Adrenal gland (tissue), 12 donors: ENCODE results near the gene HHATL. TPM values are rescaled to one million over a fixed set of nuclear protein-coding genes. Genes with fewer than 3 reads are reported as not detected.

Experiments used
- DNase-seq, 7 donors: peaks; one replicate each; pipeline ENCODE4 v3.0.0-alpha.2; 2019 to 2020
- H3K27ac ChIP-seq, 5 donors: fragments of 200-600 bp; sonication (generic) in 4 of 5; 1 replicate in 3 of 5; 2 replicates in 2 of 5; pipeline versions ENCODE4 v1.5.1 to v1.8.0; 2016 to 2020; ENCODE audit warnings: mild to moderate bottlenecking in 1 of 5
- H3K27me3 ChIP-seq: fragments of 200-600 bp; 2 replicates; pipeline ENCODE4 v1.8.0; 2021
- H3K36me3 ChIP-seq, 2 donors: fragments of 200-600 bp; replicated peaks in 1 of 2; 1 replicate in 1 of 2; 2 replicates in 1 of 2; pipeline versions ENCODE4 v1.5.1 to v1.8.0; 2018 to 2022
- H3K4me1 ChIP-seq, 2 donors: fragments of 200-600 bp; replicated peaks in 1 of 2; 1 replicate in 1 of 2; 2 replicates in 1 of 2; pipeline versions ENCODE4 v1.5.1 to v1.8.0; 2018 to 2021
- H3K4me3 ChIP-seq, 4 donors: fragments of 200-600 bp; sonication (generic) in 3 of 4; one replicate each; pipeline ENCODE4 v1.5.1; 2016 to 2018
- H3K9me3 ChIP-seq, 3 donors: fragments of 200-600 bp; sonication (generic) in 1 of 3; replicated peaks in 1 of 3; 1 replicate in 2 of 3; 2 replicates in 1 of 3; pipeline versions ENCODE4 v1.5.1 to v1.8.0; 2016 to 2021
- CTCF ChIP-seq, 6 experiments: fragments of 450-650 bp in 4 of 6; fragments of 200-600 bp in 2 of 6; sonication (generic) in 1 of 6; IDR thresholded peaks; 1 replicate in 5 of 6; 2 replicates in 1 of 6; pipeline versions ENCODE4 v1.5.1 to v1.8.0; 2016 to 2021; ENCODE audit warnings: antibody characterized with exemption in 6 of 6, mild to moderate bottlenecking in 2 of 6, moderate library complexity in 1 of 6
- POLR2A ChIP-seq, 2 donors: fragments of 450-650 bp; IDR thresholded peaks; one replicate each; pipeline ENCODE4 v1.6.1; 2017; ENCODE audit warnings: antibody characterized with exemption in 2 of 2, mild to moderate bottlenecking in 2 of 2, moderate library complexity in 1 of 2
- WGBS, 4 donors: extraction: QIAGEN DNeasy Blood & Tissue Kit in 2 of 4; methylation state at CpG; one replicate each; pipeline versions ENCODE4 v1.1.5 to v1.1.7; 2013 to 2017; 5-methylcytosine and 5-hydroxymethylcytosine counted together
- intact Hi-C, 2 donors: fragments of 100-400 bp; cut with DNase I; formaldehyde crosslinking; loops; one replicate each; pipeline versions ENCODE4 v1.14.1 to v1.15.0; 2022 to 2023
- polyA plus RNA-seq, 3 donors: library from polyadenylated mRNA; stranded (reverse); fragments of 200-250 nt in 2 of 3; fragments of 350-450 nt in 1 of 3; fragmentation: Illumina TruSeq in 1 of 3; extraction: RNeasy Lipid Tissue Mini Kit (QIAGEN cat#74804) in 1 of 3; gene quantifications; one replicate each; pipeline ENCODE4 v1.2.3, GENCODE V29; 2013 to 2014
- total RNA-seq, 9 donors: library from RNA; depleted of rRNA in 4 of 9; stranded (reverse); fragments of >200 nt in 4 of 9; fragments of 120-200 nt in 1 of 9; fragmentation: NEBNext Ultra II Directional in 1 of 9; extraction: Animal tissue kit (Norgen Biotek cat#: 25700) in 1 of 9; gene quantifications; one replicate each; pipeline versions ENCODE4 v1.1.0 to v1.2.4, GENCODE V29; 2013 to 2023
- donor health status: healthy with polysubstance abuse.
- donor health status: Bipolar disorder and iron deficiency.
- donor health status: DM: yes; HTN: yes; CAD: no.
- donor health status: DM: no; HTN: no; CAD: no.
- donor health status: DM: no; HTN: no; CAD: no.
- donor health status: DM: yes; HTN: yes; CAD: no.

The HHATL gene
- total and polyA plus RNA-seq, 12 donors: 0.18 to 4.5 (median 0.73) TPM; not detected in 2

GRCh38 chr3:42719002-42719401 is 16.4 kb upstream of the HHATL start:
- intact Hi-C loops: no loop called here

GRCh38 chr3:42718338-42718737 is 15.7 kb upstream of the HHATL start:
- Histone ChIP-seq H3K4me3 (no peak overlapping the region), H3K36me3 (no peaks in the 10 kb centered on the region), H3K9me3 (no peaks in the 10 kb centered on the region), H3K27me3 (no peaks in the 10 kb centered on the region), H3K27ac (no peak overlapping the region), H3K4me1 (no peaks in the 10 kb centered on the region)
- 78 to 81% (median 80%) methylated on average over 5 of the region's 5 CpGs for WGBS, 4 donors
- intact Hi-C loops: no loop called here
- DNase-seq: no peak
- no peak for TF ChIP-seq POLR2A (IDR thresholded peaks at IDR 0.05)
- no peak for TF ChIP-seq CTCF (IDR thresholded peaks at IDR 0.05)

More at GRCh38 chr3:42719002-42719401, 16.4 kb upstream of the HHATL start:
- Histone ChIP-seq H3K4me1 (no peaks in the 10 kb centered on the region), H3K9me3 (no peaks in the 10 kb centered on the region), H3K4me3 (no peak overlapping the region), H3K36me3 (no peaks in the 10 kb centered on the region), H3K27me3 (no peaks in the 10 kb centered on the region), H3K27ac (no peak overlapping the region)
- WGBS, 4 donors: 83 to 89% (median 85%) methylated on average over 6 of the region's 6 CpGs
- DNase-seq: peak in 1 of 7 donors; percentile 14
- TF ChIP-seq CTCF (IDR thresholded peaks at IDR 0.05) (no peak), POLR2A (IDR thresholded peaks at IDR 0.05) (no peak)

GRCh38 chr3:42717306-42717705 is 14.7 kb upstream of the HHATL start:
- DNase-seq: no peak
- Histone ChIP-seq H3K27me3 (no peaks in the 10 kb centered on the region), H3K4me1 (no peaks in the 10 kb centered on the region), H3K36me3 (no peaks in the 10 kb centered on the region), H3K27ac (no peak overlapping the region), H3K4me3 (no peak overlapping the region), H3K9me3 (no peaks in the 10 kb centered on the region)
- intact Hi-C loops: no loop called here
- WGBS, 4 donors: 75 to 94% (median 86%) methylated on average over 6 of the region's 6 CpGs
- TF ChIP-seq CTCF (IDR thresholded peaks at IDR 0.05): no peak

- Histone ChIP-seq H3K9me3 (no peaks in the 10 kb centered on the region), H3K36me3 (no peaks in the 10 kb centered on the region), H3K4me1 (no peaks in the 10 kb centered on the region), H3K27ac (no peak overlapping the region), H3K4me3 (no peak overlapping the region), H3K27me3 (no peaks in the 10 kb centered on the region)
- intact Hi-C loops: no loop called here
- WGBS, 4 donors: 76 to 87% (median 80%) methylated on average over 4 of the region's 4 CpGs
- no peak for DNase-seq
- TF ChIP-seq CTCF (IDR thresholded peaks at IDR 0.05) (no peak), POLR2A (IDR thresholded peaks at IDR 0.05) (no peak)
These were observed 11.7 kb upstream of the HHATL start for GRCh38 chr3:42714171-42714852.
